Panc1 (cell line): ENCODE results near the gene FOXD1.

ENCODE experiments used
- POLR2AphosphoS5 ChIP-seq: IDR thresholded peaks from 2 replicates; pipeline ENCODE4 v1.6.1; 2012; ENCODE audit warnings: mild to moderate bottlenecking, low read depth, low read length, moderate library complexity
- TF ChIP-seq, protein P1 (sequence below): fragments of 450-650 bp; IDR thresholded peaks from 2 replicates; pipeline ENCODE4 v1.5.1; 2017; ENCODE audit warnings: mild to moderate bottlenecking
- TF ChIP-seq, protein P2 (sequence below), 2 experiments: IDR thresholded peaks; 2 replicates each; pipeline ENCODE4 v1.6.1; 2011 to 2012; ENCODE audit warnings: low read depth in 2 of 2, control low read depth in 1 of 2, low read length in 1 of 2, mild to moderate bottlenecking in 1 of 2, moderate library complexity in 1 of 2; ENCODE audit not compliant: insufficient read depth in 1 of 2

DNA sequence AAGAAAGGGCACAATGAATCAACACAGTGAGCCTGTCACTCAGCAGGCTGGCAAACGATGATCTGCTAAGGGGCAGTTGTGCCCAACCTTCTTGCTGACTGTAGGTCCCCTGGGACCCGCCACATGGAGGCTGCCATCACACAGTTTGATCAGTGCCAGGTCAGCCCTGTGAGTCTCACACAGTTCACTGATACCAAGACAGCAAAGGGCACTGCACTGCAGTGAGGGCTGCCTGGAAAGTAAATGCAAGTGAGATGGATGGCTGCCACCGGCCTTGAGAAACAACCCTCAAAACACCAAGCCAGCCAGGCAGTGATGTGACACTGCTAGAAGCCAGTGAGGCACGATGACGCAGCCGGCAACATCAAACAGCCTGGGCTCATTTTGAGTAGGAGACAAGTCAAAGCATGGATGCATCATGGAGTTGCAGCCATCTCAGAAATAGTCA, 30.3 kb downstream of the FOXD1 start:
- TF ChIP-seq, protein P1, sequence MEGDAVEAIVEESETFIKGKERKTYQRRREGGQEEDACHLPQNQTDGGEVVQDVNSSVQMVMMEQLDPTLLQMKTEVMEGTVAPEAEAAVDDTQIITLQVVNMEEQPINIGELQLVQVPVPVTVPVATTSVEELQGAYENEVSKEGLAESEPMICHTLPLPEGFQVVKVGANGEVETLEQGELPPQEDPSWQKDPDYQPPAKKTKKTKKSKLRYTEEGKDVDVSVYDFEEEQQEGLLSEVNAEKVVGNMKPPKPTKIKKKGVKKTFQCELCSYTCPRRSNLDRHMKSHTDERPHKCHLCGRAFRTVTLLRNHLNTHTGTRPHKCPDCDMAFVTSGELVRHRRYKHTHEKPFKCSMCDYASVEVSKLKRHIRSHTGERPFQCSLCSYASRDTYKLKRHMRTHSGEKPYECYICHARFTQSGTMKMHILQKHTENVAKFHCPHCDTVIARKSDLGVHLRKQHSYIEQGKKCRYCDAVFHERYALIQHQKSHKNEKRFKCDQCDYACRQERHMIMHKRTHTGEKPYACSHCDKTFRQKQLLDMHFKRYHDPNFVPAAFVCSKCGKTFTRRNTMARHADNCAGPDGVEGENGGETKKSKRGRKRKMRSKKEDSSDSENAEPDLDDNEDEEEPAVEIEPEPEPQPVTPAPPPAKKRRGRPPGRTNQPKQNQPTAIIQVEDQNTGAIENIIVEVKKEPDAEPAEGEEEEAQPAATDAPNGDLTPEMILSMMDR: no peak
- no peak for TF ChIP-seq POLR2AphosphoS5
- TF ChIP-seq, protein P2, sequence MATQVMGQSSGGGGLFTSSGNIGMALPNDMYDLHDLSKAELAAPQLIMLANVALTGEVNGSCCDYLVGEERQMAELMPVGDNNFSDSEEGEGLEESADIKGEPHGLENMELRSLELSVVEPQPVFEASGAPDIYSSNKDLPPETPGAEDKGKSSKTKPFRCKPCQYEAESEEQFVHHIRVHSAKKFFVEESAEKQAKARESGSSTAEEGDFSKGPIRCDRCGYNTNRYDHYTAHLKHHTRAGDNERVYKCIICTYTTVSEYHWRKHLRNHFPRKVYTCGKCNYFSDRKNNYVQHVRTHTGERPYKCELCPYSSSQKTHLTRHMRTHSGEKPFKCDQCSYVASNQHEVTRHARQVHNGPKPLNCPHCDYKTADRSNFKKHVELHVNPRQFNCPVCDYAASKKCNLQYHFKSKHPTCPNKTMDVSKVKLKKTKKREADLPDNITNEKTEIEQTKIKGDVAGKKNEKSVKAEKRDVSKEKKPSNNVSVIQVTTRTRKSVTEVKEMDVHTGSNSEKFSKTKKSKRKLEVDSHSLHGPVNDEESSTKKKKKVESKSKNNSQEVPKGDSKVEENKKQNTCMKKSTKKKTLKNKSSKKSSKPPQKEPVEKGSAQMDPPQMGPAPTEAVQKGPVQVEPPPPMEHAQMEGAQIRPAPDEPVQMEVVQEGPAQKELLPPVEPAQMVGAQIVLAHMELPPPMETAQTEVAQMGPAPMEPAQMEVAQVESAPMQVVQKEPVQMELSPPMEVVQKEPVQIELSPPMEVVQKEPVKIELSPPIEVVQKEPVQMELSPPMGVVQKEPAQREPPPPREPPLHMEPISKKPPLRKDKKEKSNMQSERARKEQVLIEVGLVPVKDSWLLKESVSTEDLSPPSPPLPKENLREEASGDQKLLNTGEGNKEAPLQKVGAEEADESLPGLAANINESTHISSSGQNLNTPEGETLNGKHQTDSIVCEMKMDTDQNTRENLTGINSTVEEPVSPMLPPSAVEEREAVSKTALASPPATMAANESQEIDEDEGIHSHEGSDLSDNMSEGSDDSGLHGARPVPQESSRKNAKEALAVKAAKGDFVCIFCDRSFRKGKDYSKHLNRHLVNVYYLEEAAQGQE (IDR thresholded peaks at IDR 0.05; ENCODE audit: insufficient read depth in 1 of 2, low read depth in 2 of 2, low read length in 1 of 2): no peak
